Activated CD8-positive, alpha-beta T cell treated with anti-CD3 and anti-CD28 coated beads for 36 hours (primary cell): ENCODE results near the gene CACHD1. TPM values are rescaled to one million over a fixed set of nuclear protein-coding genes. Genes with fewer than 3 reads are reported as not detected.

ENCODE experiments used
- ATAC-seq: fragments of 200-7000 bp; cut with Tn5 transposase; one replicate; pipeline ENCODE4 v1.10.0; 2021; ENCODE audit warnings: mild to moderate bottlenecking, moderate library complexity
- CTCF ChIA-PET: fragments of 350-600 bp; sonication (Branson Sonifier 250); formaldehyde crosslinking; loops from one replicate; lab custom pipeline; 2021; ENCODE audit warnings: antibody characterized with exemption; lab: Charles Lee
- POLR2A ChIA-PET: fragments of 350-600 bp; sonication (Branson Sonifier 250); formaldehyde crosslinking; loops from one replicate; lab custom pipeline; 2021; ENCODE audit warnings: antibody characterized with exemption; lab: Charles Lee
- DNase-seq: peaks from one replicate; pipeline ENCODE4 v3.0.0-alpha.2; 2020
- H3K27ac Mint-ChIP-seq: one replicate; pipeline ENCODE4 v1.8.0; 2021; ENCODE audit warnings: mild to moderate bottlenecking, mixed read lengths
- H3K27me3 Mint-ChIP-seq: one replicate; pipeline ENCODE4 v1.8.0; 2021; ENCODE audit warnings: mixed read lengths
- H3K36me3 Mint-ChIP-seq: one replicate; pipeline ENCODE4 v1.8.0; 2021; ENCODE audit warnings: low read depth, mixed read lengths
- H3K4me1 Mint-ChIP-seq: one replicate; pipeline ENCODE4 v1.8.0; 2021; ENCODE audit warnings: low read depth, mixed read lengths
- H3K4me3 Mint-ChIP-seq: one replicate; pipeline ENCODE4 v1.8.0; 2021; ENCODE audit warnings: mild to moderate bottlenecking, moderate library complexity, mixed read lengths
- H3K9me3 Mint-ChIP-seq: one replicate; pipeline ENCODE4 v1.8.0; 2021; ENCODE audit warnings: mixed read lengths
- intact Hi-C: fragments of 100-400 bp; cut with micrococcal nuclease; formaldehyde crosslinking; loops from one replicate; pipeline ENCODE4 v1.10.0; 2022
- total RNA-seq, 2 experiments: library from RNA; stranded (reverse); gene quantifications; one replicate each; pipeline ENCODE4 v1.2.3, GENCODE V29; 2021
- TF ChIP-seq, protein P1 (sequence below): fragments of 200-600 bp; IDR thresholded peaks from one replicate; pipeline ENCODE4 v1.8.0; 2022; ENCODE audit warnings: antibody characterized with exemption, mild to moderate bottlenecking

CACHD1 gene
- total RNA-seq, 2 experiments from 2014 or later, result 2.2 to 2.5 TPM

DNA sequence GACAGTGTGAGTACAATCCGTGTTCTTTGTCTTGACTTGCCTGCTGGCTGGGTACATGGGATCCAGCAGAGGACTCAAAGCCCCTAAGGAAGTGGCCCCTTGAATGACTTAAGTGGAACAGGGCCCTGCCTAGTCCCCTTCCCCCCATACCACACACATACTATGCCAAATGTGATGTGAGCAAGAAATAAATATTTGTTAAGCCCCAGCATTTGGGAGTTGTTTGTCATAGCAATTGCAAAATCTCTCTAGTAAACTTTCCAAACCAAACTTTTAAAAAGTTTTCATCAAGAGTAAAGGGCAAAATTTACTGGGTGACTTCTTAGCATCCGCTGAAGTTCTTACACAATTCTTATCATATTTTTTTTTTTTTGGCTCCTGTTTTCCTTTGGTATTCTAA lies 32.5 kb upstream of the CACHD1 start:
- ChIA-PET CTCF (interaction anchor here (1.2 kb wide), 1 partner anchor 11 kb away, joined by 5 read pairs; no protein-coding TSS in a partner anchor), POLR2A (no interaction called here)
- no peak for DNase-seq
- intact Hi-C loops, result no loop called here
- Mint-ChIP-seq H3K4me3 (no peak overlapping the region), H3K4me1 (no peaks in the 10 kb centered on the region), H3K27ac (no peak overlapping the region), H3K27me3 (no peaks in the 10 kb centered on the region), H3K9me3 (no peaks in the 10 kb centered on the region), H3K36me3 (no peaks in the 10 kb centered on the region)
- TF ChIP-seq, protein P1, sequence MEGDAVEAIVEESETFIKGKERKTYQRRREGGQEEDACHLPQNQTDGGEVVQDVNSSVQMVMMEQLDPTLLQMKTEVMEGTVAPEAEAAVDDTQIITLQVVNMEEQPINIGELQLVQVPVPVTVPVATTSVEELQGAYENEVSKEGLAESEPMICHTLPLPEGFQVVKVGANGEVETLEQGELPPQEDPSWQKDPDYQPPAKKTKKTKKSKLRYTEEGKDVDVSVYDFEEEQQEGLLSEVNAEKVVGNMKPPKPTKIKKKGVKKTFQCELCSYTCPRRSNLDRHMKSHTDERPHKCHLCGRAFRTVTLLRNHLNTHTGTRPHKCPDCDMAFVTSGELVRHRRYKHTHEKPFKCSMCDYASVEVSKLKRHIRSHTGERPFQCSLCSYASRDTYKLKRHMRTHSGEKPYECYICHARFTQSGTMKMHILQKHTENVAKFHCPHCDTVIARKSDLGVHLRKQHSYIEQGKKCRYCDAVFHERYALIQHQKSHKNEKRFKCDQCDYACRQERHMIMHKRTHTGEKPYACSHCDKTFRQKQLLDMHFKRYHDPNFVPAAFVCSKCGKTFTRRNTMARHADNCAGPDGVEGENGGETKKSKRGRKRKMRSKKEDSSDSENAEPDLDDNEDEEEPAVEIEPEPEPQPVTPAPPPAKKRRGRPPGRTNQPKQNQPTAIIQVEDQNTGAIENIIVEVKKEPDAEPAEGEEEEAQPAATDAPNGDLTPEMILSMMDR, result no peak
- no peak for ATAC-seq

DNA sequence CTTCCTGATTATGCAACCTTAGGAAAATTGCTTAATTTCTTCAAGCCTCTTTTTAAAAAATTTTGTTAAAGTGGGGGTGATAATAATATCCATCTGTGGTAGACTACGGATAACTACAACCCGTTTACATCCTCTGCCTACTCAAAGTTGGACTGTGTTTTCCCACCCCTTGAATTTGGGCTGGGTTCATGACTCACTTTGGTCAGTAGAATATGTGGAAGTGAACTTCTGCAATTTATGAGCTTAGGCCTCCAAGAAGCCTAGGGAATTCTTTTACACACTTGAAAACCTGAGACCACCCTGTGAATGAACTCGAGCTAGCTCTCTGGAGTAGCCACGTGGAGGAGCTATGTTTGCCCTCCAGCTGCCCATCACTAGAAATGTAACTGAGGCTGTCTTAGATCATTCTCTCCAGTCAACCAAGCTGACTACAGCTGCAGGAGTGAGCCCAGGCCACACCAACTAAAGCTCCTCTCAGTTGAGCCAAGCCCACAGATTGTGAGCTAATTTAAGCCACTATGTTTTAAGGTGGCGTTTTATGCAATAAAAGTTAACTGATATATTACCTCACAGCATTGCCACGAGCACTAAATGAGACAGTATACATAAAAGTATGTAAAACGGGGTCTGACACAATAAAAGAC lies 29.6 kb upstream of the CACHD1 start:
- no peaks in the 10 kb centered on the region for H3K4me1 Mint-ChIP-seq
- POLR2A ChIA-PET, result no interaction called here

DNA sequence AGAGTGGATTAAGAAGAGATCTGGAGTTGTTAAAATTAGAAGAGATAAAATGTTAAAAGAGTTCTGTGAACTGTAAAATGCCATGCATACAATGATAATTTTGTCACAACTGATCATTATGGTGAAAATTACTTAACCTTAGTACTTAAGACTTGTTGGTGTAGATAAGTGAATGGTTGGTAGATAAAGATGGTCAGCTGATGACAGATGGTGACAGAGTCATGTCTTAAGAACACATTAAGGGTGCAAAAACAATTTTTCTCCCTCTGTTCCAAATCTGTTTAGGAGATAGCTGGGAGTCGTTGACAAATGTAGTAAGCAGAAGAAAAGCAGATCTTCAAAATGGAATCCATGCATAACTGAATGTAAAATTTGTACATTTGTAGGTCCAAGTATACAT lies 18.5 kb upstream of the CACHD1 start:
- peaks cover 6% of the 10 kb centered on the region for H3K27me3 Mint-ChIP-seq
- H3K4me3 Mint-ChIP-seq, result no peak overlapping the region
- no peaks in the 10 kb centered on the region for H3K36me3 Mint-ChIP-seq
- no peaks in the 10 kb centered on the region for H3K4me1 Mint-ChIP-seq
- no peak overlapping the region for H3K27ac Mint-ChIP-seq
- DNase-seq (no peak), ATAC-seq (no peak)
- H3K9me3 Mint-ChIP-seq, result no peaks in the 10 kb centered on the region
- TF ChIP-seq, protein P1, result no peak
- POLR2A ChIA-PET, result no interaction called here
- CTCF ChIA-PET, result no interaction called here
- intact Hi-C loops, result no loop called here

More for the DNA sequence above, 29.6 kb upstream of the CACHD1 start:
- no peak for ATAC-seq
- H3K9me3 Mint-ChIP-seq, result no peaks in the 10 kb centered on the region
- no peaks in the 10 kb centered on the region for H3K36me3 Mint-ChIP-seq
- DNase-seq, result no peak
- no peak overlapping the region for H3K27ac Mint-ChIP-seq
- intact Hi-C loops, result no loop called here
- CTCF ChIA-PET, result interaction anchor here (0.6 kb wide), 1 partner anchor 49 kb away, joined by 3 read pairs; no protein-coding TSS in a partner anchor
- H3K27me3 Mint-ChIP-seq, result peaks cover 3% of the 10 kb centered on the region
- no peak overlapping the region for H3K4me3 Mint-ChIP-seq
- TF ChIP-seq, protein P1, result no peak

DNA sequence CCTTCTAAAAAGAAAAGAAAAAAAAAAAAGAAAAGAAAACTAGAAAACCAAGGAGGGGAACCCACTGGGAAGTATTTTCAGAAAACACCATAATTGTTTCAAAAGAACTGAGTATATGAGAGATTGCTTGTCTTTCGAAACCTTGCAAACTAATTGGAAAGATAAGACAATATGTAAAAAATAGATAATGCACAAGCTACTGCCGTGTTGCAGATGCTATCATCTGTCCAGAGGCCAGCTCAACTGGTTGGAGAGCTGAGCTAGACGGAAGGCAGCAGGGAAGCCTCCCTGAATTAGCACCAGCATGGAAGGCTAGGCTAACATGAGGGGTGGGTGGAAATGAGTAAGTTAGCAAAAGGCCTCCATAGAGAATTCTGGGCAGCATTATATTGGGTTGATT lies 16.2 kb upstream of the CACHD1 start:
- H3K4me3 Mint-ChIP-seq, result no peak overlapping the region
- TF ChIP-seq, protein P1, result no peak
- intact Hi-C loops, result no loop called here
- CTCF ChIA-PET, result no interaction called here
- DNase-seq, result no peak
- no peaks in the 10 kb centered on the region for H3K9me3 Mint-ChIP-seq
- ATAC-seq, result no peak
- POLR2A ChIA-PET, result no interaction called here
- no peak overlapping the region for H3K27ac Mint-ChIP-seq
- no peaks in the 10 kb centered on the region for H3K4me1 Mint-ChIP-seq
- H3K36me3 Mint-ChIP-seq, result no peaks in the 10 kb centered on the region
- peaks cover 8% of the 10 kb centered on the region for H3K27me3 Mint-ChIP-seq

DNA sequence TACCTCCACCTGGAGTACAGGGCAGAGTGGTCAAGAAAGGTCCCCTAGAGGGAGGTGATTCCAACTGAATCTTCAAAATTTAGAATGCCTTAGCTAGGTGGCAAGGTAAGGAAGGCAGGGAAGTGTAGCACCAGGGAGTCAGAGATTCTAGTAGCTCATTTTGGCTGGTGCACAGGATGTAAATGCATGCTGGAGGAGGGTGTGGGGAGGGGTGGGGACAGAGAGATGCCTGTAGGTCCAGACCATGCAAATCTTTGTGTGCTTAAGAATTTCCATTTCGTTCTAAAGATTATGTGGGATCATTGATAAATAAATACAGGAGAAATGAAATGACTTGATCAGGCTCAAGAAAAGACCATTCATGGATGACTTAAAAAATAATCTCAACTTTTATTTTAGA lies 11.0 kb upstream of the CACHD1 start:
- H3K36me3 Mint-ChIP-seq, result no peaks in the 10 kb centered on the region
- no peak overlapping the region for H3K4me3 Mint-ChIP-seq
- CTCF ChIA-PET, result no interaction called here
- H3K4me1 Mint-ChIP-seq, result no peaks in the 10 kb centered on the region
- intact Hi-C loops, result no loop called here
- TF ChIP-seq, protein P1, result no peak
- ATAC-seq (no peak), DNase-seq (no peak)
- H3K9me3 Mint-ChIP-seq, result no peaks in the 10 kb centered on the region
- no peak overlapping the region for H3K27ac Mint-ChIP-seq
- POLR2A ChIA-PET, result no interaction called here
- H3K27me3 Mint-ChIP-seq, result peaks cover 2% of the 10 kb centered on the region
